GM12878 (cell line): ENCODE results near the gene SESTD1.

Source experiments
- EGR1 ChIP-seq, 2 experiments: IDR thresholded peaks; 1 replicate in 1 of 2; 2 replicates in 1 of 2; pipeline ENCODE4 v1.6.1; 2011 to 2012; ENCODE audit warnings: low read depth in 2 of 2, low read length in 2 of 2, borderline replicate concordance in 1 of 2, mild to moderate bottlenecking in 1 of 2, moderate library complexity in 1 of 2
- EZH2 ChIP-seq: IDR thresholded peaks from 2 replicates; pipeline ENCODE4 v1.6.1; 2012; ENCODE audit warnings: low read depth, mild to moderate bottlenecking, control low read depth, inconsistent platforms, low read length, borderline replicate concordance; ENCODE audit not compliant: control insufficient read depth
- FOXK2 ChIP-seq: fragments of 450-650 bp; IDR thresholded peaks from 2 replicates; pipeline ENCODE4 v1.6.1; 2017; ENCODE audit warnings: mild to moderate bottlenecking, moderate library complexity
- HDAC6 ChIP-seq: fragments of 200-600 bp; sonication (generic); IDR thresholded peaks from one replicate; pipeline ENCODE4 v1.8.0; 2017; ENCODE audit warnings: antibody characterized with exemption; ENCODE audit not compliant: unreplicated experiment
- IKZF1 ChIP-seq: fragments of 450-650 bp; conservative IDR thresholded peaks from 2 replicates; pipeline ENCODE4 v1.6.1; 2017; ENCODE audit warnings: antibody characterized with exemption, mild to moderate bottlenecking
- POLR2A ChIP-seq: IDR thresholded peaks from 2 replicates; pipeline ENCODE4 v1.6.1; 2011; ENCODE audit warnings: low read depth, mild to moderate bottlenecking, low read length
- POLR2AphosphoS5 ChIP-seq: IDR thresholded peaks from 2 replicates; pipeline ENCODE4 v1.6.1; 2011; ENCODE audit warnings: mild to moderate bottlenecking, low read length, inconsistent platforms
- RFX5 ChIP-seq: IDR thresholded peaks from 2 replicates; pipeline ENCODE4 v1.6.1; 2011; ENCODE audit warnings: low read depth, low read length, improper control_type of control experiment
- SUZ12 ChIP-seq: fragments of 200-600 bp; sonication (generic); IDR thresholded peaks from one replicate; pipeline ENCODE4 v1.6.1; 2018; ENCODE audit warnings: antibody characterized with exemption, mild to moderate bottlenecking; ENCODE audit not compliant: unreplicated experiment
- ZNF24 ChIP-seq: fragments of 450-650 bp; IDR thresholded peaks from 2 replicates; pipeline ENCODE4 v1.6.1; 2017; ENCODE audit warnings: antibody characterized with exemption, mild to moderate bottlenecking
- ZZZ3 ChIP-seq: IDR thresholded peaks from 2 replicates; pipeline ENCODE4 v1.6.1; 2011; ENCODE audit warnings: low read depth; ENCODE audit not compliant: control insufficient read depth, insufficient read length

- TF ChIP-seq ZNF24: no peak
- no peak for TF ChIP-seq SUZ12
- TF ChIP-seq POLR2AphosphoS5: no peak
- no peak for TF ChIP-seq FOXK2
- no peak for TF ChIP-seq IKZF1
- TF ChIP-seq EGR1 (IDR thresholded peaks at IDR 0.05; ENCODE audit: borderline replicate concordance in 1 of 2, low read depth in 2 of 2, low read length in 2 of 2): no peak
- TF ChIP-seq RFX5: no peak
- no peak for TF ChIP-seq EZH2
- no peak for TF ChIP-seq ZZZ3
- no peak for TF ChIP-seq POLR2A
- TF ChIP-seq HDAC6: no peak
These were observed 124.1 kb downstream of the SESTD1 start for GRCh38 chr2:179140571-179140970.
